Ascending aorta (tissue), 2 donors: ENCODE data around the gene CLMP. TPM values are rescaled to one million over a fixed set of nuclear protein-coding genes. Genes with fewer than 3 reads are reported as not detected.

Experiments used
- DNase-seq, 2 donors: peaks; one replicate each; pipeline ENCODE4 v3.0.0-alpha.2; 2019; ENCODE audit warnings: low spot score in 2 of 2
- H3K27ac ChIP-seq, 2 donors: fragments of 200-600 bp; sonication (generic); one replicate each; pipeline ENCODE4 v1.5.1; 2016 to 2017; ENCODE audit warnings: mild to moderate bottlenecking in 1 of 2
- H3K27me3 ChIP-seq: fragments of 200-600 bp; sonication (generic); one replicate; pipeline ENCODE4 v1.5.1; 2017
- H3K36me3 ChIP-seq, 2 donors: fragments of 200-600 bp; sonication (generic); one replicate each; pipeline ENCODE4 v1.5.1; 2016
- H3K4me1 ChIP-seq, 2 donors: fragments of 200-600 bp; sonication (generic); one replicate each; pipeline ENCODE4 v1.5.1; 2016 to 2017; ENCODE audit warnings: mild to moderate bottlenecking in 1 of 2
- H3K4me3 ChIP-seq, 2 donors: fragments of 200-600 bp; sonication (generic); one replicate each; pipeline ENCODE4 v1.5.1; 2016 to 2017; ENCODE audit warnings: mild to moderate bottlenecking in 1 of 2
- H3K9me3 ChIP-seq, 2 donors: fragments of 200-600 bp; sonication (generic); one replicate each; pipeline ENCODE4 v1.5.1; 2016
- intact Hi-C: fragments of 100-400 bp; cut with DNase I; formaldehyde crosslinking; loops from one replicate; pipeline ENCODE4 v1.15.1; 2023
- total RNA-seq: library from RNA; depleted of rRNA; stranded (reverse); fragments of >200 nt; gene quantifications from one replicate; pipeline ENCODE4 v1.1.0, GENCODE V29; 2016
- TF ChIP-seq, protein P1 (sequence below), 3 experiments: fragments of 200-600 bp in 2 of 3; fragments of 450-650 bp in 1 of 3; sonication (generic) in 2 of 3; IDR thresholded peaks; one replicate each; pipeline ENCODE4 v1.5.1; 2016 to 2019; ENCODE audit warnings: antibody characterized with exemption in 3 of 3, mild to moderate bottlenecking in 1 of 3, moderate library complexity in 1 of 3

The CLMP gene
- total RNA-seq, 1 donor from 2014 or later, result 70.6 TPM

DNA sequence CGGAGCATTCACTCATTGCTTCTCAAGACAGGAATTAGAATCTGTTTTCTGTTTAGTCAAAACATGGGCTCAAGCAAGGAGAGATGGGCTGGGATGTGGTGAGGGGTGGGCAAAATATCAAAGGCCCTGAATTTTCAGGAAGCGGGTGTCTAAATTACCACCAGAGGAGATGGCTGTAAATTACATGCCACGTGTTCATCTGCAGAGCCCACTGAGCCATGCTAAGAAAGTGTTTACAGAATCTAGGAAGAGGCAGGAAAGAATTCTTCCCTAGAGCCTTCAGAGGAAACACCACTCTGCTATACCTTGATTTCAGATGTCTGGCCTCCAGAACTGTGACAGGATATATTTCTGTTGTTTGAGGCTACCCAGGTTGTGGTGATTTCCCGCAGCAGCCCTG lies 46.1 kb downstream of the CLMP start:
- no peak for DNase-seq
- no peaks in the 10 kb centered on the region for H3K36me3 ChIP-seq
- no peaks in the 10 kb centered on the region for H3K27me3 ChIP-seq
- H3K9me3 ChIP-seq, result no peaks in the 10 kb centered on the region
- TF ChIP-seq, protein P1, sequence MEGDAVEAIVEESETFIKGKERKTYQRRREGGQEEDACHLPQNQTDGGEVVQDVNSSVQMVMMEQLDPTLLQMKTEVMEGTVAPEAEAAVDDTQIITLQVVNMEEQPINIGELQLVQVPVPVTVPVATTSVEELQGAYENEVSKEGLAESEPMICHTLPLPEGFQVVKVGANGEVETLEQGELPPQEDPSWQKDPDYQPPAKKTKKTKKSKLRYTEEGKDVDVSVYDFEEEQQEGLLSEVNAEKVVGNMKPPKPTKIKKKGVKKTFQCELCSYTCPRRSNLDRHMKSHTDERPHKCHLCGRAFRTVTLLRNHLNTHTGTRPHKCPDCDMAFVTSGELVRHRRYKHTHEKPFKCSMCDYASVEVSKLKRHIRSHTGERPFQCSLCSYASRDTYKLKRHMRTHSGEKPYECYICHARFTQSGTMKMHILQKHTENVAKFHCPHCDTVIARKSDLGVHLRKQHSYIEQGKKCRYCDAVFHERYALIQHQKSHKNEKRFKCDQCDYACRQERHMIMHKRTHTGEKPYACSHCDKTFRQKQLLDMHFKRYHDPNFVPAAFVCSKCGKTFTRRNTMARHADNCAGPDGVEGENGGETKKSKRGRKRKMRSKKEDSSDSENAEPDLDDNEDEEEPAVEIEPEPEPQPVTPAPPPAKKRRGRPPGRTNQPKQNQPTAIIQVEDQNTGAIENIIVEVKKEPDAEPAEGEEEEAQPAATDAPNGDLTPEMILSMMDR (IDR thresholded peaks at IDR 0.05), result no peak
- H3K4me1 ChIP-seq, result peaks cover 0 to 9% of the 10 kb centered on the region in 2 donors
- no peak overlapping the region for H3K27ac ChIP-seq
- H3K4me3 ChIP-seq, result no peak overlapping the region
- intact Hi-C loops, result no loop called here

DNA sequence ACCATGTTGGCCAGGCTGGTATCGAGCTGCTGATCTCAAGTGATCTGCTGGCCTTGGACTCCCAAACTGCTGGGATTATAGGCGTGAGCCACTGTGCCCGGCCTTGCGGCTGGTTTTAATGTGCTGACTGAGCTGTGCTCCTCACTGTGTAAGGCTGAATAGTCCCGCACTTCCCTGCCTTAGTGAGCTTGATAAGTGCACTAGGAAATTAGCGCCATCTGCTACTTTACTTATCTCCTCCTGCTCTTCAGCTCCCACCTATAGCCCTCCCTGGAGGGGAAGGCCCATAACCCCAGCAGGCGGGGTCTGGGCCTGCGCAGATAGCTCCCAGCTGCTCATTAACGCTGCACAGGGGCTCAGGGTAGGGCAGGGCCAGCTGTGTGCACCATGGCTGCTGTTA lies 49.4 kb downstream of the CLMP start:
- Histone ChIP-seq H3K4me1 (peaks cover 0 to 9% of the 10 kb centered on the region in 2 donors), H3K27ac (peak overlapping the region; percentile 60 to 77), H3K4me3 (no peak overlapping the region)

GRCh38 chr11:123145220-123145619 lies 49.8 kb downstream of the CLMP start:
- peak overlapping the region; percentile 60 to 77 for H3K27ac ChIP-seq
- peak in 1 of 2 donors; percentile 79 for DNase-seq
- H3K4me3 ChIP-seq, result no peak overlapping the region

More for the DNA sequence above, 49.4 kb downstream of the CLMP start:
- no peaks in the 10 kb centered on the region for H3K36me3 ChIP-seq
- DNase-seq, result no peak
- no peaks in the 10 kb centered on the region for H3K9me3 ChIP-seq
- H3K27me3 ChIP-seq, result no peaks in the 10 kb centered on the region
- TF ChIP-seq, protein P1 (IDR thresholded peaks at IDR 0.05), result no peak
- intact Hi-C loops, result no loop called here

DNA sequence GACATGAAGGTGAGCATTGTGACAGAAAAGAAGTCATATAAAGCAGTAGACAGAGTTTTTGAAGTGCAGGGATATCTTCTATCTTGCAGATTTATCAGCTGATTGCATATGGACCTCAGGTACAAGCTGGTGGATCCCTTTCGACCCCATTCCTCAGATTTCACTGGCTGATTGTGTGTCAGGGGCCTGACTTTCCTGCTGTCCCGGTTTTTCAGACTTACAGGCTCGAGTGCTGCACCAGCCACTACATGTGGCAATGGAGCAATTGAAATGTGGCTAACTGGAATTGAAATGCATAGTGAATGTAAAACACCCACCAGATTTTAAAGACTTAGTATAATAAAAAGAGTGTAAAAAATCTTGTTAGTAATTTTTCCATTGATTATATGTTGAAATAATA lies 50.3 kb downstream of the CLMP start:
- TF ChIP-seq, protein P1 (IDR thresholded peaks at IDR 0.05), result no peak
- no peaks in the 10 kb centered on the region for H3K9me3 ChIP-seq
- H3K27me3 ChIP-seq, result no peaks in the 10 kb centered on the region
- intact Hi-C loops, result no loop called here
- no peak overlapping the region for H3K27ac ChIP-seq
- peaks cover 0 to 9% of the 10 kb centered on the region in 2 donors for H3K4me1 ChIP-seq
- H3K4me3 ChIP-seq, result no peak overlapping the region
- no peaks in the 10 kb centered on the region for H3K36me3 ChIP-seq
- no peak for DNase-seq

More at GRCh38 chr11:123145220-123145619, 49.8 kb downstream of the CLMP start:
- Histone ChIP-seq H3K9me3 (no peaks in the 10 kb centered on the region), H3K27me3 (no peaks in the 10 kb centered on the region), H3K4me1 (peaks cover 0 to 9% of the 10 kb centered on the region in 2 donors), H3K36me3 (no peaks in the 10 kb centered on the region)
- intact Hi-C loops, result no loop called here
- TF ChIP-seq, protein P1 (IDR thresholded peaks at IDR 0.05), result no peak

DNA sequence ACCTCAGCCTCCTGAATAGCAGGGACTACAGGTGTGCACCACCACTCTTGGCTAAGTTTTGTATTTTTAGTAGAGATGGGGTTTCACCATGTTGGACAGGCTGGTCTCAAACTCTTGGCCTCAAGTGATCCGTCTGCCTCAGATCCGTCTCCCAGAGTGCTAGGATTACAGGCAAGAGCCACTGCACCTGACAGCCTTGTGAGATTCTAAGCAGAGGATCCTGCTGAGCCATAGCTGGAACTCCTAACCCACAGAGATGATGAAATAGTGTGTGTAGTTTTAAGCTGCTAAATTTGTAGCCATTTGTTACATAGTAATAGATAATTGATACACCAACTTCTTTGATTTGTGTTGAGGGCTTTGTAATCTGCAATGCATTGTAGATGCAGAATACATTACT lies 51.1 kb downstream of the CLMP start:
- H3K27me3 ChIP-seq, result no peaks in the 10 kb centered on the region
- intact Hi-C loops, result no loop called here
- H3K9me3 ChIP-seq, result no peaks in the 10 kb centered on the region
- no peak for DNase-seq
- no peak overlapping the region for H3K27ac ChIP-seq
- TF ChIP-seq, protein P1 (IDR thresholded peaks at IDR 0.05), result no peak
- peaks cover 0 to 9% of the 10 kb centered on the region in 2 donors for H3K4me1 ChIP-seq
- H3K36me3 ChIP-seq, result no peaks in the 10 kb centered on the region
- no peak overlapping the region for H3K4me3 ChIP-seq

- TF ChIP-seq, protein P1 (IDR thresholded peaks at IDR 0.05), result no peak
- peaks cover 0 to 12% of the 10 kb centered on the region in 2 donors for H3K4me1 ChIP-seq
These were observed 51.6 kb downstream of the CLMP start for GRCh38 chr11:123143476-123143875.

More at GRCh38 chr11:123143476-123143875, 51.6 kb downstream of the CLMP start:
- intact Hi-C loops, result no loop called here
- no peaks in the 10 kb centered on the region for H3K9me3 ChIP-seq
- no peak overlapping the region for H3K27ac ChIP-seq
- H3K36me3 ChIP-seq, result no peaks in the 10 kb centered on the region
- no peaks in the 10 kb centered on the region for H3K27me3 ChIP-seq
- no peak overlapping the region for H3K4me3 ChIP-seq
- no peak for DNase-seq
